NCI-H748 (cell line): ENCODE results near the gene THSD4.

Experiments
- DNase-seq: peaks from one replicate; lab custom pipeline; 2025; ENCODE audit not compliant: unreplicated experiment; lab: John Stamatoyannopoulos, UW

Gene THSD4

GRCh38 chr15:71288348-71288955, 173.2 kb downstream of the THSD4 start:
- no peak for DNase-seq

GRCh38 chr15:71290002-71290401, 174.7 kb downstream of the THSD4 start:
- no peak for DNase-seq

- no peak for DNase-seq
These were observed 175.8 kb downstream of the THSD4 start for GRCh38 chr15:71290881-71291635.

GRCh38 chr15:71291723-71292122, 176.5 kb downstream of the THSD4 start:
- no peak for DNase-seq

- no peak for DNase-seq
These were observed 178.5 kb downstream of the THSD4 start for GRCh38 chr15:71293723-71294122.

GRCh38 chr15:71294251-71294910, 179.1 kb downstream of the THSD4 start:
- DNase-seq: no peak

- no peak for DNase-seq
These were observed 179.8 kb downstream of the THSD4 start for GRCh38 chr15:71294911-71295602.

GRCh38 chr15:71295603-71296314, 180.5 kb downstream of the THSD4 start:
- DNase-seq: no peak

GRCh38 chr15:71296315-71296679, 181.0 kb downstream of the THSD4 start:
- no peak for DNase-seq

- no peak for DNase-seq
These were observed 186.8 kb downstream of the THSD4 start for GRCh38 chr15:71301958-71302621.

- DNase-seq: no peak
These were observed 187.7 kb downstream of the THSD4 start for GRCh38 chr15:71302861-71303410.

GRCh38 chr15:71303977-71304376, 188.7 kb downstream of the THSD4 start:
- no peak for DNase-seq

- no peak for DNase-seq
These were observed 189.4 kb downstream of the THSD4 start for GRCh38 chr15:71304681-71305080.

- DNase-seq: no peak
These were observed 191.3 kb downstream of the THSD4 start for GRCh38 chr15:71306538-71306937.

- DNase-seq: no peak
These were observed 197.0 kb downstream of the THSD4 start for GRCh38 chr15:71312194-71312708.

- DNase-seq: no peak
These were observed 197.6 kb downstream of the THSD4 start for GRCh38 chr15:71312731-71313460.

- DNase-seq: no peak
These were observed 198.5 kb downstream of the THSD4 start for GRCh38 chr15:71313806-71314205.

GRCh38 chr15:71314956-71315537, 199.8 kb downstream of the THSD4 start:
- no peak for DNase-seq

GRCh38 chr15:71316911-71317310, 201.6 kb downstream of the THSD4 start:
- no peak for DNase-seq
